HEK293 (cell line): Measurements from ENCODE around the gene HINT2.

Source experiments
- BCL11A ChIP-seq: fragments of 450-650 bp; formaldehyde crosslinking; IDR thresholded peaks from 2 replicates; pipeline ENCODE4 v1.5.1; 2016; ENCODE audit warnings: low read depth, missing biosample characterization, missing genetic modification characterization
- CTCF ChIP-seq: fragments of 450-650 bp; formaldehyde crosslinking; IDR thresholded peaks from 2 replicates; pipeline ENCODE4 v1.5.1; 2016; ENCODE audit warnings: missing biosample characterization, missing genetic modification characterization
- HOXA7 ChIP-seq: sonication (generic); formaldehyde crosslinking; IDR thresholded peaks from 2 replicates; pipeline ENCODE4 v1.8.1; 2022; ENCODE audit warnings: missing genetic modification reagents, borderline replicate concordance
- PRDM1 ChIP-seq: fragments of 450-650 bp; formaldehyde crosslinking; IDR thresholded peaks from 2 replicates; pipeline ENCODE4; 2016; ENCODE audit warnings: missing biosample characterization, missing genetic modification characterization
- PRDM10 ChIP-seq: fragments of 450-650 bp; formaldehyde crosslinking; IDR thresholded peaks from 2 replicates; pipeline ENCODE4 v1.5.1; 2016; ENCODE audit warnings: missing biosample characterization, missing genetic modification characterization
- RBAK ChIP-seq: fragments of 450-650 bp; formaldehyde crosslinking; IDR thresholded peaks from 2 replicates; pipeline ENCODE4 v1.5.1; 2016; ENCODE audit warnings: missing biosample characterization, missing genetic modification characterization
- REST ChIP-seq: fragments of 450-650 bp; formaldehyde crosslinking; IDR thresholded peaks from 2 replicates; pipeline ENCODE4 v1.5.1; 2016; ENCODE audit warnings: missing biosample characterization, missing genetic modification characterization
- SP2 ChIP-seq: fragments of 450-650 bp; formaldehyde crosslinking; IDR thresholded peaks from 2 replicates; pipeline ENCODE4 v1.5.1; 2016; ENCODE audit warnings: missing biosample characterization, missing genetic modification characterization
- ZBTB1 ChIP-seq: fragments of 450-650 bp; formaldehyde crosslinking; IDR thresholded peaks from 2 replicates; pipeline ENCODE4 v1.5.1; 2016; ENCODE audit warnings: missing biosample characterization, missing genetic modification characterization
- ZSCAN5A ChIP-seq: fragments of 450-650 bp; formaldehyde crosslinking; IDR thresholded peaks from 2 replicates; pipeline ENCODE4 v1.5.1; 2016; ENCODE audit warnings: missing biosample characterization, missing genetic modification characterization

- TF ChIP-seq CTCF (tag by site-specific recombination): no peak
- TF ChIP-seq PRDM1 (tag by site-specific recombination): no peak
- no peak for TF ChIP-seq RBAK (tag by site-specific recombination)
- no peak for TF ChIP-seq ZBTB1
- TF ChIP-seq PRDM10 (tag by site-specific recombination): no peak
- no peak for TF ChIP-seq BCL11A (tag by site-specific recombination)
- TF ChIP-seq ZSCAN5A (tag by site-specific recombination): no peak
- TF ChIP-seq SP2 (tag by site-specific recombination): no peak
- TF ChIP-seq HOXA7 (CRISPR knock-in tag): no peak
- no peak for TF ChIP-seq REST (tag by site-specific recombination)
Observed at GRCh38 chr9:35861161-35861897, 46.5 kb upstream of the HINT2 start.
